GM18507 (cell line): ENCODE measurements around the gene RABL2B.

ENCODE experiments used
- DNase-seq: peaks from one replicate; pipeline ENCODE4 v3.0.0; 2011; ENCODE audit warnings: low read depth; ENCODE audit not compliant: insufficient read length; ENCODE audit errors: extremely low spot score
- FAIRE-seq: peaks from 2 replicates; lab custom pipeline; 2011; peaks lifted over from hg19 to GRCh38; lab: Jason Lieb, UNC

Gene RABL2B

DNA sequence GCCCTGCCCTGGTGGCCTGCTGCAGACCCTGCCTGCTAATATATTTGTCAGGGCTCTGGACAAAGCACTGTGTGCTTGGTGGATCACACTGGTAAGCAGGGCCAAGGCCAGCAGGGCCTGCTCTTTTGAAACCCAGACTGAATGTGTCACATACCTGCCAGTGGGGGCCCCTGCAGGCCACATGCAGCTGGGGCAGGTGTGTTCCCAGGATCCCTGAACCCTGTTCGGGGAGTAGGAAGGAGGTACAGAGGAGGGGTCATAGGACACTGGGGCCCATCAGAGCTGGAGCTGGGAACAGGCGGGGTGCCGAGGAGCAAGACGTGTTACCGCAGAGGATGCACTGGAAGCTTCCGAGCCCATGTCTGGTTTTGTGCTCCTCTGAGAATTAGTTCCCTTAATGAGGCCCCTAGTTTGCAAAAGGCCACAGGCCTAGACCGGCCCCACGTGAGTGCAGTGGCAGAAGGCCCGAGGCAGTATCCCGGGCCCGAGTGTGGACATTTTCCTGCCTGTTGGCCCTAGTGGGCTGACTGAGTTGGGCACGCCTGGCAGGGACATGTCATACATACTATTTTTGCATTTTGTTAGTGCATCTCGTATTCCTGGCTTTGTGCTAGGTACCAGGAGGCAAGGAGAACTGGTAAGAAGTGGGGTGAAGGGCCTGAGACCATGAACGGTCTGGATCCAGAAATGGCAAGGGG is 56.6 kb downstream of the RABL2B start:
- no peak for DNase-seq
- no peak for FAIRE-seq

DNA sequence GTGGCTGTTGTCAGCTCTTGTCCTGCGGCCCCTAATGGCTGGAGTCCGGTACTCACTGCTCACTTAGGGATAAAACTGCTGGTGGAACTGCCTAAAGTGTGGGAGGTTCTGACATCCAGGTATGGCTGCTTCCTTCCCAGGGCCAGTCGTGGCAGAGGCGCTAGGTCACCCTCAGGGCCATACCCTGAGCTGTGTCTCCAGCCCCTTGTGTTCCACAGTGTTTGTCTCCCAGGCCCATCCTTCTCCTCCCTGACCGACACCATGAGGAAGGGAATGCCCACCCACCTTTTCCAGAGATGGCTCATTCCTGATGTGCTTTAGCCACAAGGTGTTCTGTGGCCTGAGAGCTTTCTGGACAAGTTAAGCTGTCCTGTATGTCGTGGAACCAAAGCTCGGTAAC is 57.8 kb downstream of the RABL2B start:
- DNase-seq = no peak
- no peak for FAIRE-seq

DNA sequence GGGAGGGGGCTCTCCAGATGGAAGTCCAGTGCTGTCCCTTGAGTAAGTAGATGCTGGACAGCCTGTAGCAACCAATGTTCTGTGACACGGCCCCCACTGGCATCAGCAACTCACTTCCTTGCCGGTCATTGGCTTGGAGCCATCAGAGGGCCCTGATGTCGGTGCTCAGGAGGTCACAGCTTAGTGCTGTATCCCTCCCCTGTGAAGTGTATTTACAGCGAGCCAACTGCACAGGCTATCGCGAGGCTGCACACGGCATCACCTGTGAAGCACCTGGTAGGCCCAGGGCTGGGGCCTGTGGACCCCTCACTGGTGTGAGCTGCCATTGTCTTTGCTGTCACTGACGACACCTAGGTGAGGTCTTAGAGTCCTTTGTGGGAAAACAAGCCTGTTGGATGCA is 58.8 kb downstream of the RABL2B start:
- DNase-seq = no peak
- FAIRE-seq = no peak

DNA sequence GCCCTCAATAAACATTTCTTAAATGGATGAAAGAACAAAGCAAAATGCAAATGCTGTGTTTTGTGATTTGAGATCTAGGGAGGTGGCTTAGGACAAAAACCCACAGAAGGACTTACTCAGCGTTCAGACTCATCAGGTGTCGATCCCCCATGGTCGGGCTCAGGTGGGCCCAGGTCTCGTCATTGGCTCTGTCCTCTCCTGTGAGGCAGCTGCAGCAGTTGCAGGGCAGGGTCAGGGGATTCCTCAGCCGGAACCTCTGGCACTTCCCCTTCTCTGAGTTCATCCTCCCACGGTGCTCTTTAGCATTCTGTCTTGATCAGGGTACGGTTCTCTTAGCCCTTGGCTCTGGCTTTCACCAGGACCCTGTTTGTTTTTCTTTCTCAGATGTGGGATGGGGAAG is 59.4 kb downstream of the RABL2B start:
- DNase-seq (no peak), FAIRE-seq (no peak)

DNA sequence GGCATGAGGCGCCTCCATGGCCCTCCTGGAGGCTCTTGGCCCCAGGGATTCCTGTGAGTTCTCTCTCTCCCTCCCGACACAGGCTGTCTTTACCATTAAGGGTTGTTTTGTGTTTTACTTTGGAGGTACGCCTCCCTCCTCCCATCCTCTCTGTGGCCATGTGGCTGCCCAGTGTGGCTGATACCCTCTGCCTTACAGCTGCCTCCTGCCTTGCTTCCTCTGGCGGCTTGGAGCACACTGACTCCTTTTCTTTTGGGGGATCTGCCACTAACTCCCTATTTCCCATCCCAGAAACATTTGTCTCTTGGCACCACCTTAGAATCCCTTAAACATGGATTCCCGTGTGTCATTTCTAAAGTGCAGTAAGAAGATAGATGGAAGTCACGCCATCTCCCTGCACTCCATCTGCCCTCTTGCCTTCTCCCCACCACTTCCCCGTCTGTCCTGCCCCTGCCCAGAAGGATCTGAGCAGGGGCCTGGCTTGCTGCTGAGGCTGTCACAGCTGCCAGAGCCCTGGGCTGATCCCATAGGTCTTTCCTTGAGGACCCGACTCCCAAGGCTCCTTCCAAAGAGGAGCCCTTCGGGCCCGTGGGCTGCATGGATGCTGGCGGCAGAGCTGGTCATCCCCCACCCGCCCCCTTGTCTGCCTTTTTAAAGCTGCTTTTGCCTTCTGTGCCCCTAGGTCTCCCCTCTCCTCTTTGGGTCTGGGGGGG is 60.6 kb downstream of the RABL2B start:
- DNase-seq (no peak), FAIRE-seq (no peak)

DNA sequence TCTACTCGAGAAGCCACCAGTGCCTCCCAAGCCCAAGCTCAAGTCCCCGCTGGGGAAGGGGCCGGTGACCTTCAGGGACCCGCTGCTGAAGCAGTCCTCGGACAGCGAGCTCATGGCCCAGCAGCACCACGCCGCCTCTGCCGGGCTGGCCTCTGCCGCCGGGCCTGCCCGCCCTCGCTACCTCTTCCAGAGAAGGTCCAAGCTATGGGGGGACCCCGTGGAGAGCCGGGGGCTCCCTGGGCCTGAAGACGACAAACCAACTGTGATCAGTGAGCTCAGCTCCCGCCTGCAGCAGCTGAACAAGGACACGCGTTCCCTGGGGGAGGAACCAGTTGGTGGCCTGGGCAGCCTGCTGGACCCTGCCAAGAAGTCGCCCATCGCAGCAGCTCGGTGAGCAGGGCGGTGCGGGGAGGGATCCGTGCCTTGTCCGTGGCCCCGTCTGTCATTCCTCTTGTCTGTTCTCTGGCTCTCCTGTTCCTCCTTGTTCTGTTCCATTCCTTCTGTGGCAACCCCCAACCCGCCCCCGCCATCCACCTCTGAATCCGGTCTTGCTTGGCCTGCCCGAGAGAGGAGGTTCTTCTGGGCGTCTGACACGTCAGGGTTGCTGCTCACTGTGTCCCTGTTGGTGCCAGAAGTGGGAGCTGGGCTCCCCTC is 61.3 kb downstream of the RABL2B start:
- DNase-seq (no peak), FAIRE-seq (no peak)

- DNase-seq (no peak), FAIRE-seq (no peak)
Observed at GRCh38 chr22:50721257-50721844, 62.1 kb downstream of the RABL2B start.

- no peak for FAIRE-seq
- no peak for DNase-seq
Observed at GRCh38 chr22:50720301-50721256, 62.9 kb downstream of the RABL2B start.

DNA sequence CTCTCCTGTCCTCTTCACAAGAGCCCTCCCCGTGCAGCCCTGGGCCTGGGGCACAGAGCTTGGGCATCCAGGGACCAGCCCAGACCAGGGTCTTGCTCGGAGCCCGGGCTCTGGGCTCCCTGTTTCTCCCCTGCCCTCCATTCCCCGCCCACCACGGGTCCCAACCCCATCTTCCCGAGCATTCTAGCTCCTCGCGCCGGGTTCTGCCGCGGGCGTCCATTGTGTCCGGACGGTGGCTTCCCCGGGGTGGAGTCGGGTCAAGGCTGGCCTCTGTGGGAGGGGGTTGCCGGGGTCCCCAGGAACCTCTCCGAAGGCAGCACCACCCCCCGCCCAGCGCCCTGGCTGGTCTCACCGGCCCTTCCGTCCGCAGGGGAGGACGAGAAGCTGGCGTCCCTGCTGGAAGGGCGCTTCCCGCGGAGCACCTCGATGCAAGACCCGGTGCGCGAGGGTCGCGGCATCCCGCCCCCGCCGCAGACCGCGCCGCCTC is 63.6 kb downstream of the RABL2B start:
- FAIRE-seq (no peak), DNase-seq (no peak)

- FAIRE-seq (no peak), DNase-seq (no peak)
Observed at GRCh38 chr22:50718352-50718709, 65.1 kb downstream of the RABL2B start.

GRCh38 chr22:50717709-50718351 is 65.6 kb downstream of the RABL2B start:
- FAIRE-seq (no peak), DNase-seq (no peak)
